DND-41 (cell line): Measurements from ENCODE around the gene ALDH3B1.

Experiments
- CTCF ChIP-seq: IDR thresholded peaks from 2 replicates; pipeline ENCODE4 v1.5.1; 2012; ENCODE audit warnings: borderline replicate concordance, low read length, moderate library complexity, mild to moderate bottlenecking; ENCODE audit not compliant: poor library complexity, severe bottlenecking; ENCODE audit errors: extremely low read depth
- EZH2 ChIP-seq: IDR thresholded peaks from 3 replicates; pipeline ENCODE4 v1.6.1; 2012; ENCODE audit warnings: borderline replicate concordance, low read depth, mild to moderate bottlenecking, moderate library complexity, low read length, inconsistent platforms; ENCODE audit not compliant: severe bottlenecking

GRCh38 chr11:68039526-68040086 lies 29.5 kb downstream of the ALDH3B1 start:
- TF ChIP-seq CTCF = no peak
- TF ChIP-seq EZH2 = no peak
